Motor neuron (in vitro differentiated cells): ENCODE measurements around the gene CD4. TPM values are rescaled to one million over a fixed set of nuclear protein-coding genes. Genes with fewer than 3 reads are reported as not detected.
"Not testable (repeated sequence)": the region's sequence is repeated elsewhere in the genome, so short reads cannot be mapped to it uniquely, and the experiment has no call there.

Experiments
- ATAC-seq, 8 experiments: fragments of 200-7000 bp; cut with Tn5 transposase; replicated peaks in 6 of 8; 2 replicates each; pipeline ENCODE4 v1.8.0; 2021; ENCODE audit warnings: mild to moderate bottlenecking in 8 of 8, moderate library complexity in 8 of 8
- H3K27ac ChIP-seq, 2 donors: fragments of 250-450 bp; sonication (Bioruptor Pico); 2 replicates each; pipeline ENCODE4 v1.9.0; 2021; ENCODE audit warnings: antibody characterized with exemption in 2 of 2, mild to moderate bottlenecking in 2 of 2, moderate library complexity in 1 of 2
- H3K4me1 ChIP-seq, 2 donors: fragments of 250-450 bp; sonication (Bioruptor Pico); replicated peaks in 1 of 2; 2 replicates each; pipeline ENCODE4 v1.6.1; 2021; ENCODE audit warnings: antibody characterized with exemption in 2 of 2, mild to moderate bottlenecking in 2 of 2, moderate library complexity in 1 of 2
- H3K4me3 ChIP-seq, 5 donors: fragments of 250-450 bp; sonication (Bioruptor Pico); 2 replicates each; pipeline ENCODE4 v1.9.0; 2021; ENCODE audit warnings: antibody characterized with exemption in 5 of 5, mild to moderate bottlenecking in 5 of 5, moderate library complexity in 4 of 5
- WGBS, 10 experiments: fragments of 450-650 bp; shearing (Covaris generic); methylation state at CpG; one replicate each; pipeline ENCODE4 v1.0.0; 2022; 5-methylcytosine and 5-hydroxymethylcytosine counted together
- in situ Hi-C, 9 experiments: fragments of 400-800 bp; cut with MboI; loops; one replicate each; pipeline ENCODE4 v1.15.0; 2021; ENCODE audit warnings: low sequenced_read_pairs in 9 of 9, low pct_unique_long_range_greater_than_20kb in 2 of 9; ENCODE audit not compliant: unreplicated experiment in 9 of 9
- total RNA-seq, 8 experiments: library from RNA; unstranded; fragments of 300-600 nt; gene quantifications; 2 replicates each; pipeline versions ENCODE4 v1.2.3 to v1.2.4, GENCODE V29; 2022

Gene CD4
- total RNA-seq, 8 experiments from 2014 or later = 0.49 to 2.8 (median 1.1) TPM

GRCh38 chr12:6853626-6854025 lies 64.3 kb downstream of the CD4 start:
- WGBS, 10 experiments = 57 to 100% (median 86%) methylated on average over 1 of the region's 1 CpG; no CpG with 5 or more reads in 3 of the 10 experiments
- H3K27ac ChIP-seq = peak overlapping the region; percentile 77 to 86
- H3K4me3 ChIP-seq = peak overlapping the region; percentile 62 to 83 (median 69)
- peaks cover 11% of the 10 kb centered on the region in 2 donors for H3K4me1 ChIP-seq
- in situ Hi-C loops = no loop called here
- ATAC-seq = no peak

GRCh38 chr12:6854036-6854435 lies 64.7 kb downstream of the CD4 start:
- WGBS, 10 experiments = 40 to 100% (median 85%) methylated on average over 1 to 5 of the region's 6 CpGs; no CpG with 5 or more reads in 2 of the 10 experiments
- no peak for ATAC-seq
- H3K4me1 ChIP-seq = peaks cover 11% of the 10 kb centered on the region in 2 donors
- no peak overlapping the region for H3K4me3 ChIP-seq
- H3K27ac ChIP-seq = no peak overlapping the region
- in situ Hi-C loops = no loop called here

- 60 to 95% (median 86%) methylated on average over 1 to 13 of the region's 14 CpGs; no CpG with 5 or more reads in 3 of the 10 experiments for WGBS, 10 experiments
- in situ Hi-C loops = no loop called here
- no peak overlapping the region for H3K27ac ChIP-seq
- ATAC-seq = no peak
- no peak overlapping the region for H3K4me3 ChIP-seq
- peaks cover 11% of the 10 kb centered on the region in 2 donors for H3K4me1 ChIP-seq
These were observed 66.0 kb downstream of the CD4 start for GRCh38 chr12:6855322-6855721.

- H3K4me3 ChIP-seq = no peak overlapping the region
- no peak overlapping the region for H3K27ac ChIP-seq
- in situ Hi-C loops = no loop called here
- H3K4me1 ChIP-seq = peaks cover 3 to 5% of the 10 kb centered on the region in 2 donors
- no peak for ATAC-seq
- WGBS, 10 experiments = 86 to 100% (median 100%) methylated on average over 1 to 2 of the region's 2 CpGs; no CpG with 5 or more reads in 6 of the 10 experiments
These were observed 69.5 kb downstream of the CD4 start for GRCh38 chr12:6858799-6859198.

DNA sequence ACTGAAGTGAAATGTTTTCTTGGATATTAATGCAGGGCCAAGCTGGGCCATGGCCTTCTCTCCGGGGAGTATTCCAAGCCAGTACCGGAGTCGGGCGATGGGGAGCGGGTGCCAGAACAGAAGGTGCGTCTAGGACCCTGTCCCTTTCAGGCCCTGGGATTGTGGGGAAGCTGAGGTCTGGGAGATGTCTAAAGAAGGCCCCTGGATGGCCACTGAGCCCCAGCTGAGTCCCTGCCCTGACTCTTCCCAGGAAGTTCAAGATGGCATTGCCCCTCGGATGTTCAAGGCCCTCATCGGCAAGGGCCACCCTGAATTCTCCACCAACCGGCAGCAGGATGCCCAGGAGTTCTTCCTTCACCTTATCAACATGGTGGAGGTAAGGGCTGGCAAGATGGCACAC lies 70.8 kb downstream of the CD4 start:
- Histone ChIP-seq H3K4me1 (no peaks in the 10 kb centered on the region), H3K27ac (no peak overlapping the region), H3K4me3 (no peak overlapping the region)
- ATAC-seq = no peak
- 100% methylated on average over 1 to 2 of the region's 9 CpGs; no CpG with 5 or more reads in 7 of the 10 experiments for WGBS, 10 experiments
- in situ Hi-C loops = no loop called here

- in situ Hi-C loops = no loop called here
- H3K4me1 ChIP-seq = no peaks in the 10 kb centered on the region
- H3K4me3 ChIP-seq = no peak overlapping the region
- ATAC-seq = no peak
- H3K27ac ChIP-seq = no peak overlapping the region
- 94 to 100% (median 100%) methylated on average over 1 to 5 of the region's 7 CpGs; no CpG with 5 or more reads in 4 of the 10 experiments for WGBS, 10 experiments
These were observed 71.6 kb downstream of the CD4 start for GRCh38 chr12:6860942-6861341.

GRCh38 chr12:6861391-6861790 lies 72.1 kb downstream of the CD4 start:
- Histone ChIP-seq H3K27ac (no peak overlapping the region), H3K4me3 (no peak overlapping the region), H3K4me1 (peaks cover 2% of the 10 kb centered on the region in 2 donors)
- 95 to 100% (median 98%) methylated on average over 3 to 6 of the region's 9 CpGs; no CpG with 5 or more reads in 6 of the 10 experiments for WGBS, 10 experiments
- ATAC-seq = no peak
- in situ Hi-C loops = no loop called here

DNA sequence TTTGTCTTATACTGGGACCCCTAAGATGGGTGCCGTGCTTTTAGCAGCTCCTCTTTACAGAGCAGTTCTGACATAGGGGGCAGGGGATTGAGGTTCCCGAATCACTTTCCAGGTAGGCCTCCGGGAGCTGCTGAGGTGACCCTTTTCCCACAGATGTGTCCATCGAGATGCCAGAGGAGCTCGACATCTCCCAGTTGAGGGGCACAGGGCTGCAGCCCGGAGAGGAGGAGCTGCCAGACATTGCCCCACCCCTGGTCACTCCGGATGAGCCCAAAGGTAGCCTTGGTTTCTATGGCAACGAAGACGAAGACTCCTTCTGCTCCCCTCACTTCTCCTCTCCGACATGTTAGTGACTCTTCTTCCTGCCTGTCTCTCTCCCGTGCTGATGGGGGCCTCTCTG lies 73.7 kb downstream of the CD4 start:
- 75 to 93% (median 90%) methylated on average over 2 to 10 of the region's 11 CpGs; no CpG with 5 or more reads in 5 of the 10 experiments for WGBS, 10 experiments
- no peak overlapping the region for H3K4me3 ChIP-seq
- H3K27ac ChIP-seq = no peak overlapping the region
- in situ Hi-C loops = no loop called here
- peaks cover 8% of the 10 kb centered on the region in 2 donors for H3K4me1 ChIP-seq
- ATAC-seq = no peak

- no peak overlapping the region for H3K4me3 ChIP-seq
- 80 to 100% (median 95%) methylated on average over 1 to 4 of the region's 16 CpGs; no CpG with 5 or more reads in 6 of the 10 experiments for WGBS, 10 experiments
- in situ Hi-C loops = no loop called here
- H3K27ac ChIP-seq = no peak overlapping the region
- ATAC-seq = no peak
- H3K4me1 ChIP-seq = peaks cover 8% of the 10 kb centered on the region in 2 donors
These were observed 74.4 kb downstream of the CD4 start for GRCh38 chr12:6863586-6864321.

GRCh38 chr12:6865307-6865706 lies 76.0 kb downstream of the CD4 start:
- H3K4me3 ChIP-seq, H3K27ac ChIP-seq, ATAC-seq, in situ Hi-C loops: not testable (repeated sequence)
- H3K4me1 ChIP-seq = peaks cover 17 to 19% of the 10 kb centered on the region in 2 donors
- 67 to 100% (median 100%) methylated on average over 1 to 5 of the region's 5 CpGs; no CpG with 5 or more reads in 5 of the 10 experiments for WGBS, 10 experiments

DNA sequence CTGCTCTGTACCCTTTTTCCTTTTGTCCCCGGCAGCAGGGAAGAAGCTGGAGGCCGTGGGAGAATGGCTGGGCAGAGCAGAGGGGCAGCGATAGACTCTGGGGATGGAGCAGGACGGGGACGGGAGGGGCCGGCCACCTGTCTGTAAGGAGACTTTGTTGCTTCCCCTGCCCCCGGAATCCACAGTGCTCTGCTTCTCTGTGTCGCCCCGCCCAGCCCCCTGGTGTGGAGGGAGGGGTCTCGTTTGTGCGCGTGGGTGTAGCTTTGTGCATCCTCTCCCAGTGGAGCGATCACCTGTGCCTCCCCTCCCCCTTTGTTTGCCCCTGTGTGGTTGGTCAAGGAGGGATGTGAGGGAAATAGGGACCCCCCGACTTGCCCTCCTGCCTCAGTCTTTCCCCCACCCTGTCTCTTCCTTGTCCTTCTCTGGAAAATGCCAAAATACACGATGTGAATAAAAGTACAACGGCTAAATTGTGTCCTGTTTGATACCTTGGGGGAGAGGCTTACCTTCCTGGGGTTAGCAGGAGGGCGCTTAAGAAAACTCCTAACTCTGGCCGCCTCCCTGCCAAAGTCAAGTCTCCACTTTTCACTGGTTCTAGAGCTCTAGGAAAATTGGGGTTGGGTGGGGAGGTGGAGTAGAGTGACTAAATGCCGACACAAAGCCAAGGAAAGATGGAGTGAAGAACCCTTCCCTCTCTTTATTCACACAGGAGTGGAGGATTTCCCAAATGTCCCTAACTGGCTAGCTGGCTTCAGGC lies 77.0 kb downstream of the CD4 start:
- 56 to 70% (median 60%) methylated on average over 1 to 6 of the region's 19 CpGs; no CpG with 5 or more reads in 5 of the 10 experiments for WGBS, 10 experiments
- H3K27ac ChIP-seq = peak overlapping the region in 1 of 2 donors; percentile 76
- in situ Hi-C loops = no loop called here
- H3K4me3 ChIP-seq = peak overlapping the region in 4 of 5 donors; percentile 83 to 94 (median 88)
- peaks cover 17 to 19% of the 10 kb centered on the region in 2 donors for H3K4me1 ChIP-seq
- ATAC-seq = no peak

GRCh38 chr12:6866920-6867412 lies 77.6 kb downstream of the CD4 start:
- Histone ChIP-seq H3K4me1 (peaks cover 21 to 23% of the 10 kb centered on the region in 2 donors), H3K4me3 (peak overlapping the region; percentile 83 to 95 (median 89)), H3K27ac (peak overlapping the region; percentile 50 to 76)
- peak; percentile 1 to 31 (median 14) for ATAC-seq
- 0 to 40% (median 0%) methylated on average over 1 to 4 of the region's 33 CpGs; no CpG with 5 or more reads in 5 of the 10 experiments for WGBS, 10 experiments
- in situ Hi-C loops = no loop called here
